ENCODE data around the gene SKAP1.

SKAP1 gene

GRCh38 chr17:48336986-48337385, 93.0 kb downstream of the SKAP1 start:
- TF ChIP-seq CTCF (IDR thresholded peaks at IDR 0.05; ENCODE audit: low read length, missing control alignments), result no peak
- H3K4me3 ChIP-seq (replicated peaks; ENCODE audit: low read depth, low read length), result no peak overlapping the region

GRCh38 chr17:48335858-48336500, 94.0 kb downstream of the SKAP1 start:
- H3K4me3 ChIP-seq (replicated peaks; ENCODE audit: low read depth, low read length), result no peak overlapping the region
- DNase-seq (ENCODE audit: low read depth), result peak; percentile 77
- TF ChIP-seq CTCF (IDR thresholded peaks at IDR 0.05; ENCODE audit: low read length, missing control alignments), result peak; percentile 69

More at GRCh38 chr17:48336986-48337385, 93.0 kb downstream of the SKAP1 start:
- no peak for DNase-seq (ENCODE audit: low read depth)

- no peak for TF ChIP-seq CTCF (IDR thresholded peaks at IDR 0.05; ENCODE audit: low read length, missing control alignments)
- no peak for DNase-seq (ENCODE audit: low read depth)
- H3K4me3 ChIP-seq (replicated peaks; ENCODE audit: low read depth, low read length), result no peak overlapping the region
Measured at GRCh38 chr17:48335146-48335784, 94.7 kb downstream of the SKAP1 start.

GRCh38 chr17:48333034-48333530, 96.9 kb downstream of the SKAP1 start:
- no peak for TF ChIP-seq CTCF (IDR thresholded peaks at IDR 0.05; ENCODE audit: low read length, missing control alignments)
- peak; percentile 4 for DNase-seq (ENCODE audit: low read depth)
- H3K4me3 ChIP-seq (replicated peaks; ENCODE audit: low read depth, low read length), result no peak overlapping the region

- DNase-seq (ENCODE audit: low read depth), result no peak
- H3K4me3 ChIP-seq (replicated peaks; ENCODE audit: low read depth, low read length), result no peak overlapping the region
- no peak for TF ChIP-seq CTCF (IDR thresholded peaks at IDR 0.05; ENCODE audit: low read length, missing control alignments)
Measured at GRCh38 chr17:48330887-48331286, 99.1 kb downstream of the SKAP1 start.

GRCh38 chr17:48330421-48330820, 99.6 kb downstream of the SKAP1 start:
- TF ChIP-seq CTCF (IDR thresholded peaks at IDR 0.05; ENCODE audit: low read length, missing control alignments), result no peak
- DNase-seq (ENCODE audit: low read depth), result no peak
- H3K4me3 ChIP-seq (replicated peaks; ENCODE audit: low read depth, low read length), result no peak overlapping the region

All from fibroblast of pulmonary artery (primary cell).